HG03460 (cell line): ENCODE results near the gene FYB1.

Experiments
- ATAC-seq: cut with Tn5 transposase; IDR thresholded peaks from one replicate; pipeline ENCODE4 v1.9.1; 2021; ENCODE audit not compliant: unreplicated experiment

Gene FYB1

DNA sequence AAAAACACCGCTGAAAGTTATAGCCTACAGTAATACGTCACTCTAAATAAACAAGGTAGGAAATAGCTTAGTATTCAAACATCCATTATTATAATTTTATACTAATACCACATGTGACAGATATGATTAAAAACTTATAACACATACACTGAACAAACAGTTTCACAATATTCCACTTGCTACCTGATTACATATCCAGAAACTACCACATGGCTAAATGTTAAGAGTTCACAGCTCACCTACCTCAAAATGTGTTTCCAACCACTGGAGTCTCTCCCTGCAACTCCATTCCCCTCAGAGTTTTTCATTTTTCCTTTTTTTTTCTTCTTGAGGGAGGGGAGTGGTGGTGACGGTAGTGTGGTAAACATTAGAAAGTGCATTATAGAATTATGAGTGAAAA, 157.3 kb downstream of the FYB1 start:
- no peak for ATAC-seq

DNA sequence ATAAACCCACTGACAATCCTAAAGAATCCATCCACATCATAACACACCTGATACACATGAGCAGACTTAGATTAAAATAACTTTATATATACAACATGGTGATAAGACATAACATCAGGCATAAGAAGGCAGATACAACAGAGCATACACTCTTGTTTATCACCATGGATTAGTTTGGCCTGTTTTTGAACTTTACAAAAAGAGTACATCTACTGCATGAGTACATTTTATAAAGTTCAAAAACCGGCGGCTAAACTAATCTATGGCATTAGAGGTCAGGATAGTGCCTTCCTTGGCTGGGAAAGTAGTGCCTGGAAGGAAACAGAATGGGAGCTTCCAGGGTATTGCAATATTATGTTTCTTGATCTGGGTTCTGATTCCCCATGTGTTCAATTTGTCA, 160.3 kb downstream of the FYB1 start:
- no peak for ATAC-seq

DNA sequence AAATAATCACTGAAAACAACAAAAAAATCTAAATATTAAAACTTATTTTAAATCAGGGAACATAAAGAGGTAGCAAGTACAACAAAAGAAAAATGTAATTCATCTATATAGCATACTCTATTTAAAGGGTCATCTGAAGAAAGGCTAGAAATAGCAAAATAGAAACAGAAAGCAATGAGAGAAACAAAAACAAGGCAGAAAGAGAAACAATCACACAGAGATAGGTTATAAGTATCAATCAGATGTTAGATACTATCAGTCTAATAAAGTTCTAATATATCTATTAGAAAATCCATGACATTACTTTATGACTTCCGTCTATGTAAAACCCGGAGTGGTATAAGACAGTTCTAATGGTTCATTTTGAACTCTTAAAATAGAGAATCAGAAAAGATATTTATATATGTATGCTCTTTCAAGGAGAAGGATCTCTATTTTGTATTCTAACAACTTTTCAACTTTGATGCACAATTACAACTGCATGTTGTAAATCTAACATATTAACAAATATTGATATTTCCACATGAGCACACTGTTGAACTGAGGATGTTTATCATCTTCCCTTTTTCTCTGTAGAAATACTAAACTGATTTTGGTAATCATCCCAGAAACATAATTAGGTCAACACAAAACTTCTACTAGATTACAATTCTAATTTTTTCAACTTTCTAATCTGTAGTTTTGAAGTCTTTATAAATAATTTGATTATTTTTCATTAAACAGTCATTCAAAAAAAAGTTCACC, 161.0 kb downstream of the FYB1 start:
- peak; percentile 78 for ATAC-seq

DNA sequence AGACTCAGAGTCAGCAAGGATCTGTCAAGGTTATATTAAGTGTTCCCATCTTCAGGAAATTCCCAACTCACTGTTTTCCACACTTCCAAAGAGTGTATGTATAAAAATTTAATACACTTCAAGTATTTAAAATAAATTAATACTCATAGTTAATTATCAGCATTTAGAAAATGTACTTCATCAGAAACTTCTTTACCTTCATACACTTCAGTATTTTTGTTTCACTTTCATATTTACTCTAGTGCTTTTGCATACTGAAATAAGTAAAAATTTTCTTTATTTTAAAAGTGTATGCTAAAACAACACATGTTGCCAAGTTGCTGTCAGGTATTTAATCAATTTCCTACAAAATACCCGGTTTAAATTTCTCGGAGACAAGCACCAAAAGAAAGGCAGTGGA, 161.6 kb downstream of the FYB1 start:
- peak; percentile 68 for ATAC-seq

DNA sequence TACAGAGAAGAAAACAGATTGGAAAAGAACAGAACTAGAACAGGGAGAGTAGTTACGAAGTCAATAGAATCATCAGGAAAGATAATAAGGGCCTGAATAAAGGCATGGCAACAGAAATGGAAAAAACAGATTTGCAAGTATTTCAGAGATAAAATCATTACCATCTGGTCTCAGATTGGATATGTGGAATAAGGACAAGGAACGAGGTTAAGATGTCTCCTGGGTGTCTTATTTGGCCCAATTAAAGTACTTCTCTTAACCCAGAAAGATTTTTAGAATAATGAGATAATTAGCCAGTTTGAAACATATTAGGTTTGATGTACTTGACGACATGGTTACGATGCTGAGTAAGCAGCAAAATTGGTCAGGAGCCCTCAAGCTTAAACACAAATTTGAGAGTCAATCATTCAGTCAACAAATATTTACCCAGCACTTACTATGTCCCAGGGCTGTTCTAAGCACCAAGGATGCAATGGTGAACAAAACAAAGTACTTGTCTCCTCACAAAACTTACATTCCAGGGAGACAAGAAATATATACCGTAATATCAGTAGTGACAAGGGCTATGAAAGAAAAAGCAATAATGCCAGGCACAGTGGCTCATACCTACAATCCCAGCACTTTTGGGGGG, 163.5 kb downstream of the FYB1 start:
- ATAC-seq, result no peak
